Activated naive CD4-positive, alpha-beta T cell treated with anti-CD3 and anti-CD28 coated beads, Interleukin-2, amount 50 U/mL, for 24 hours (primary cell): ENCODE data around the gene CLSTN2.

Experiments
- H3K27ac Mint-ChIP-seq: one replicate; pipeline ENCODE4 v1.8.0; 2021; ENCODE audit warnings: mild to moderate bottlenecking, mixed read lengths
- H3K27me3 Mint-ChIP-seq: one replicate; pipeline ENCODE4 v1.8.0; 2021; ENCODE audit warnings: mixed read lengths
- H3K36me3 Mint-ChIP-seq: one replicate; pipeline ENCODE4 v1.8.0; 2021; ENCODE audit warnings: mixed read lengths
- H3K4me1 Mint-ChIP-seq: one replicate; pipeline ENCODE4 v1.8.0; 2021; ENCODE audit warnings: mixed read lengths
- H3K4me3 Mint-ChIP-seq: one replicate; pipeline ENCODE4 v1.8.0; 2021; ENCODE audit warnings: mild to moderate bottlenecking, mixed read lengths
- H3K9me3 Mint-ChIP-seq: one replicate; pipeline ENCODE4 v1.8.0; 2021; ENCODE audit warnings: mixed read lengths

The CLSTN2 gene

GRCh38 chr3:140334132-140334929 lies 399.3 kb downstream of the CLSTN2 start:
- H3K27me3 Mint-ChIP-seq, result peaks cover 5% of the 10 kb centered on the region
- no peaks in the 10 kb centered on the region for H3K9me3 Mint-ChIP-seq
- H3K27ac Mint-ChIP-seq, result no peak overlapping the region
- H3K36me3 Mint-ChIP-seq, result no peaks in the 10 kb centered on the region
- H3K4me1 Mint-ChIP-seq, result no peaks in the 10 kb centered on the region
- H3K4me3 Mint-ChIP-seq, result no peak overlapping the region

GRCh38 chr3:140336465-140336864 lies 401.5 kb downstream of the CLSTN2 start:
- H3K36me3 Mint-ChIP-seq, result no peaks in the 10 kb centered on the region
- no peak overlapping the region for H3K4me3 Mint-ChIP-seq
- H3K27me3 Mint-ChIP-seq, result peaks cover 4% of the 10 kb centered on the region
- no peak overlapping the region for H3K27ac Mint-ChIP-seq
- no peaks in the 10 kb centered on the region for H3K9me3 Mint-ChIP-seq
- no peaks in the 10 kb centered on the region for H3K4me1 Mint-ChIP-seq

- no peaks in the 10 kb centered on the region for H3K36me3 Mint-ChIP-seq
- no peaks in the 10 kb centered on the region for H3K4me1 Mint-ChIP-seq
- no peaks in the 10 kb centered on the region for H3K9me3 Mint-ChIP-seq
- H3K27ac Mint-ChIP-seq, result no peak overlapping the region
- H3K27me3 Mint-ChIP-seq, result no peaks in the 10 kb centered on the region
- H3K4me3 Mint-ChIP-seq, result no peak overlapping the region
These were observed 403.9 kb downstream of the CLSTN2 start for GRCh38 chr3:140338916-140339315.

GRCh38 chr3:140341203-140341602 lies 406.2 kb downstream of the CLSTN2 start:
- Mint-ChIP-seq H3K36me3 (no peaks in the 10 kb centered on the region), H3K4me3 (no peak overlapping the region), H3K4me1 (no peaks in the 10 kb centered on the region), H3K27ac (no peak overlapping the region), H3K9me3 (peaks cover 6% of the 10 kb centered on the region), H3K27me3 (peaks cover 1% of the 10 kb centered on the region)

GRCh38 chr3:140341817-140342403 lies 406.9 kb downstream of the CLSTN2 start:
- no peaks in the 10 kb centered on the region for H3K36me3 Mint-ChIP-seq
- no peaks in the 10 kb centered on the region for H3K4me1 Mint-ChIP-seq
- peaks cover 6% of the 10 kb centered on the region for H3K9me3 Mint-ChIP-seq
- no peak overlapping the region for H3K4me3 Mint-ChIP-seq
- no peak overlapping the region for H3K27ac Mint-ChIP-seq
- H3K27me3 Mint-ChIP-seq, result peaks cover 1% of the 10 kb centered on the region

GRCh38 chr3:140342668-140343067 lies 407.7 kb downstream of the CLSTN2 start:
- Mint-ChIP-seq H3K4me1 (no peaks in the 10 kb centered on the region), H3K27ac (no peak overlapping the region), H3K4me3 (no peak overlapping the region), H3K9me3 (peaks cover 6% of the 10 kb centered on the region), H3K27me3 (peaks cover 4% of the 10 kb centered on the region), H3K36me3 (no peaks in the 10 kb centered on the region)

- Mint-ChIP-seq H3K36me3 (no peaks in the 10 kb centered on the region), H3K4me1 (no peaks in the 10 kb centered on the region)
These were observed 408.5 kb downstream of the CLSTN2 start for GRCh38 chr3:140343211-140344081.

GRCh38 chr3:140344082-140344454 lies 409.1 kb downstream of the CLSTN2 start:
- H3K27ac Mint-ChIP-seq, result no peak overlapping the region
- H3K4me3 Mint-ChIP-seq, result no peak overlapping the region

More at GRCh38 chr3:140343211-140344081, 408.5 kb downstream of the CLSTN2 start:
- Mint-ChIP-seq H3K4me3 (no peak overlapping the region), H3K27me3 (peaks cover 5% of the 10 kb centered on the region), H3K9me3 (peaks cover 6% of the 10 kb centered on the region), H3K27ac (no peak overlapping the region)

GRCh38 chr3:140344601-140345205 lies 409.7 kb downstream of the CLSTN2 start:
- Mint-ChIP-seq H3K27me3 (peaks cover 5% of the 10 kb centered on the region), H3K9me3 (peaks cover 13% of the 10 kb centered on the region), H3K27ac (no peak overlapping the region), H3K36me3 (no peaks in the 10 kb centered on the region), H3K4me1 (no peaks in the 10 kb centered on the region), H3K4me3 (no peak overlapping the region)

More at GRCh38 chr3:140344082-140344454, 409.1 kb downstream of the CLSTN2 start:
- Mint-ChIP-seq H3K4me1 (no peaks in the 10 kb centered on the region), H3K9me3 (peaks cover 11% of the 10 kb centered on the region), H3K36me3 (no peaks in the 10 kb centered on the region), H3K27me3 (peaks cover 5% of the 10 kb centered on the region)

GRCh38 chr3:140347151-140347550 lies 412.2 kb downstream of the CLSTN2 start:
- no peaks in the 10 kb centered on the region for H3K4me1 Mint-ChIP-seq
- H3K27ac Mint-ChIP-seq, result no peak overlapping the region
- H3K36me3 Mint-ChIP-seq, result no peaks in the 10 kb centered on the region
- peaks cover 6% of the 10 kb centered on the region for H3K27me3 Mint-ChIP-seq
- H3K9me3 Mint-ChIP-seq, result peaks cover 13% of the 10 kb centered on the region
- H3K4me3 Mint-ChIP-seq, result no peak overlapping the region

GRCh38 chr3:140349938-140350337 lies 415.0 kb downstream of the CLSTN2 start:
- peaks cover 7% of the 10 kb centered on the region for H3K9me3 Mint-ChIP-seq
- H3K4me1 Mint-ChIP-seq, result no peaks in the 10 kb centered on the region
- H3K27me3 Mint-ChIP-seq, result peaks cover 5% of the 10 kb centered on the region
- no peaks in the 10 kb centered on the region for H3K36me3 Mint-ChIP-seq
- H3K4me3 Mint-ChIP-seq, result no peak overlapping the region
- H3K27ac Mint-ChIP-seq, result no peak overlapping the region

GRCh38 chr3:140351466-140351865 lies 416.5 kb downstream of the CLSTN2 start:
- no peaks in the 10 kb centered on the region for H3K4me1 Mint-ChIP-seq
- H3K27me3 Mint-ChIP-seq, result peaks cover 5% of the 10 kb centered on the region
- H3K4me3 Mint-ChIP-seq, result no peak overlapping the region
- H3K36me3 Mint-ChIP-seq, result no peaks in the 10 kb centered on the region
- H3K27ac Mint-ChIP-seq, result no peak overlapping the region
- H3K9me3 Mint-ChIP-seq, result peaks cover 7% of the 10 kb centered on the region

- Mint-ChIP-seq H3K36me3 (no peaks in the 10 kb centered on the region), H3K4me1 (no peaks in the 10 kb centered on the region), H3K9me3 (no peaks in the 10 kb centered on the region), H3K27ac (no peak overlapping the region), H3K27me3 (peaks cover 3% of the 10 kb centered on the region), H3K4me3 (no peak overlapping the region)
These were observed 420.5 kb downstream of the CLSTN2 start for GRCh38 chr3:140355481-140355880.

- Mint-ChIP-seq H3K27me3 (peaks cover 2% of the 10 kb centered on the region), H3K27ac (no peak overlapping the region)
These were observed 423.7 kb downstream of the CLSTN2 start for GRCh38 chr3:140358686-140359085.

GRCh38 chr3:140359233-140359995 lies 424.4 kb downstream of the CLSTN2 start:
- Mint-ChIP-seq H3K27ac (no peak overlapping the region), H3K36me3 (no peaks in the 10 kb centered on the region), H3K4me3 (no peak overlapping the region), H3K4me1 (no peaks in the 10 kb centered on the region), H3K9me3 (peaks cover 3% of the 10 kb centered on the region), H3K27me3 (peaks cover 2% of the 10 kb centered on the region)

More at GRCh38 chr3:140358686-140359085, 423.7 kb downstream of the CLSTN2 start:
- H3K9me3 Mint-ChIP-seq, result no peaks in the 10 kb centered on the region
- no peaks in the 10 kb centered on the region for H3K4me1 Mint-ChIP-seq
- no peak overlapping the region for H3K4me3 Mint-ChIP-seq
- no peaks in the 10 kb centered on the region for H3K36me3 Mint-ChIP-seq
